Pancreas (tissue), 10 donors: ENCODE data around the gene TMEM52. TPM values are rescaled to one million over a fixed set of nuclear protein-coding genes. Genes with fewer than 3 reads are reported as not detected.

Source experiments
- ATAC-seq, 4 donors: fragments of 200-7000 bp; cut with Tn5 transposase; one replicate each; pipeline versions ENCODE4 v1.8.0 to v1.9.1; 2020; ENCODE audit warnings: mild to moderate bottlenecking in 4 of 4, moderate library complexity in 4 of 4
- DNase-seq, 6 donors: peaks; one replicate each; pipeline ENCODE4 v3.0.0-alpha.2; 2020
- FAIRE-seq: peaks from 2 replicates; lab custom pipeline; 2012; peaks lifted over from hg19 to GRCh38; lab: Jason Lieb, UNC
- H3K27ac ChIP-seq, 4 donors: fragments of 200-600 bp; sonication (generic); 1 replicate in 3 of 4; 2 replicates in 1 of 4; pipeline versions ENCODE4 v1.5.0 to v1.8.0; 2020
- H3K27me3 ChIP-seq, 4 donors: fragments of 200-600 bp; one replicate each; pipeline ENCODE4 v1.8.0; 2021
- H3K36me3 ChIP-seq, 3 donors: fragments of 200-600 bp; sonication (generic) in 1 of 3; one replicate each; pipeline versions ENCODE4 v1.5.0 to v1.8.0; 2020 to 2021
- H3K4me1 ChIP-seq, 3 donors: fragments of 200-600 bp; one replicate each; pipeline ENCODE4 v1.8.0; 2021
- H3K4me3 ChIP-seq, 4 donors: fragments of 200-600 bp; sonication (generic) in 2 of 4; one replicate each; pipeline versions ENCODE4 v1.5.0 to v1.8.0; 2020 to 2021
- H3K9me3 ChIP-seq, 4 donors: fragments of 200-600 bp; one replicate each; pipeline ENCODE4 v1.8.0; 2021
- CTCF ChIP-seq, 4 donors: fragments of 200-600 bp; sonication (generic) in 3 of 4; IDR thresholded peaks; one replicate each; pipeline versions ENCODE4 v1.5.0 to v1.8.0; 2021; ENCODE audit warnings: antibody characterized with exemption in 4 of 4
- WGBS, 2 donors: extraction: QIAGEN DNeasy Blood & Tissue Kit; methylation state at CpG; one replicate each; pipeline ENCODE4 v1.1.7; 2013; 5-methylcytosine and 5-hydroxymethylcytosine counted together
- intact Hi-C, 3 donors: fragments of 100-400 bp; cut with DNase I; formaldehyde crosslinking; loops; one replicate each; pipeline versions ENCODE4 v1.11.1 to v1.14.2; 2022
- polyA plus RNA-seq, 2 donors: library from polyadenylated mRNA; stranded (reverse); fragments of 200-250 nt; gene quantifications; one replicate each; pipeline ENCODE4 v1.2.3, GENCODE V29; 2013
- total RNA-seq, 6 donors: library from RNA; stranded (reverse); fragmentation: NEBNext Ultra II Directional in 4 of 6; extraction: Animal tissue kit (Norgen Biotek cat#: 25700) in 4 of 6; gene quantifications; one replicate each; pipeline versions ENCODE4 v1.2.1 to v1.2.4, GENCODE V29; 2021 to 2023
- donor health status: healthy with polysubstance abuse.
- donor health status: DM: no; HTN: no; CAD: no; lungs with moderate emphysema.
- donor health status: DM: no; HTN: no; CAD: no.
- donor health status: control.
- donor health status: control.
- donor health status: Bipolar disorder and iron deficiency.
- donor health status: DM: yes; HTN: yes; CAD: no.
- donor health status: DM: no; HTN: no; CAD: no.
- donor health status: DM: no; HTN: no; CAD: no.
- donor health status: DM: yes; HTN: yes; CAD: no.

The TMEM52 gene
- total and polyA plus RNA-seq, 8 donors = 43.6 to 120 (median 78.6) TPM

GRCh38 chr1:1893997-1894353 is 25.1 kb downstream of the TMEM52 start:
- no peak overlapping the region for H3K27ac ChIP-seq

GRCh38 chr1:1893291-1893985 is 25.6 kb downstream of the TMEM52 start:
- intact Hi-C loops = loop anchor here in 1 of 3 donors (10.0 kb wide), 1 partner anchor 109 kb away; no protein-coding TSS in a partner anchor
- DNase-seq = peak in 2 of 6 donors; percentile 33 to 68
- Histone ChIP-seq H3K27me3 (no peaks in the 10 kb centered on the region), H3K36me3 (no peaks in the 10 kb centered on the region), H3K27ac (no peak overlapping the region), H3K9me3 (no peaks in the 10 kb centered on the region), H3K4me3 (no peak overlapping the region), H3K4me1 (peaks cover 16 to 25% (median 20%) of the 10 kb centered on the region in 3 donors)
- ATAC-seq = no peak
- TF ChIP-seq CTCF (IDR thresholded peaks at IDR 0.05) = no peak
- FAIRE-seq = no peak
- 85 to 87% methylated on average over 19 of the region's 19 CpGs for WGBS, 2 donors

More at GRCh38 chr1:1893997-1894353, 25.1 kb downstream of the TMEM52 start:
- peaks cover 12 to 22% (median 20%) of the 10 kb centered on the region in 3 donors for H3K4me1 ChIP-seq
- ATAC-seq = no peak
- 93 to 94% methylated on average over 2 of the region's 2 CpGs for WGBS, 2 donors
- TF ChIP-seq CTCF (IDR thresholded peaks at IDR 0.05) = no peak
- no peaks in the 10 kb centered on the region for H3K36me3 ChIP-seq
- FAIRE-seq = no peak
- no peak overlapping the region for H3K4me3 ChIP-seq
- intact Hi-C loops = loop anchor here in 1 of 3 donors (10.0 kb wide), 1 partner anchor 109 kb away; no protein-coding TSS in a partner anchor
- H3K27me3 ChIP-seq = no peaks in the 10 kb centered on the region
- no peaks in the 10 kb centered on the region for H3K9me3 ChIP-seq
- peak in 2 of 6 donors; percentile 49 to 73 for DNase-seq

GRCh38 chr1:1892763-1893120 is 26.3 kb downstream of the TMEM52 start:
- TF ChIP-seq CTCF (IDR thresholded peaks at IDR 0.05) = no peak
- peak in 2 of 6 donors; percentile 49 to 51 for DNase-seq
- ATAC-seq = no peak
- no peak overlapping the region for H3K27ac ChIP-seq
- H3K4me1 ChIP-seq = peaks cover 19 to 25% (median 20%) of the 10 kb centered on the region in 3 donors
- no peaks in the 10 kb centered on the region for H3K36me3 ChIP-seq
- no peaks in the 10 kb centered on the region for H3K9me3 ChIP-seq
- intact Hi-C loops = loop anchor here in 1 of 3 donors (10.0 kb wide), 1 partner anchor 108 kb away; no protein-coding TSS in a partner anchor
- H3K27me3 ChIP-seq = no peaks in the 10 kb centered on the region
- 51 to 64% methylated on average over 7 of the region's 7 CpGs for WGBS, 2 donors
- peak overlapping the region in 3 of 4 donors; percentile 60 to 93 (median 79) for H3K4me3 ChIP-seq
- FAIRE-seq = no peak

GRCh38 chr1:1892079-1892762 is 26.9 kb downstream of the TMEM52 start:
- peaks cover 20 to 25% (median 23%) of the 10 kb centered on the region in 3 donors for H3K4me1 ChIP-seq
- intact Hi-C loops = loop anchor here in 1 of 3 donors (10.0 kb wide), 1 partner anchor 107 kb away; no protein-coding TSS in a partner anchor

More at GRCh38 chr1:1892079-1892762, 26.9 kb downstream of the TMEM52 start:
- Histone ChIP-seq H3K4me3 (peak overlapping the region; percentile 38 to 93 (median 70)), H3K27ac (peak overlapping the region; percentile 68 to 88 (median 82)), H3K9me3 (no peaks in the 10 kb centered on the region), H3K36me3 (no peaks in the 10 kb centered on the region), H3K27me3 (no peaks in the 10 kb centered on the region)
- ATAC-seq = peak; percentile 1 to 3 (median 2)
- 22 to 27% methylated on average over 21 of the region's 21 CpGs for WGBS, 2 donors
- FAIRE-seq = no peak
- TF ChIP-seq CTCF (IDR thresholded peaks at IDR 0.05) = no peak
- DNase-seq = peak in 5 of 6 donors; percentile 21 to 75 (median 45)
